ENCODE results near the gene MAP2K3.
"Not testable (repeated sequence)": the region's sequence is repeated elsewhere in the genome, so short reads cannot be mapped to it uniquely, and the experiment has no call there.

MAP2K3 gene

GRCh38 chr17:21313761-21314160, 29.2 kb downstream of the MAP2K3 start:
- H3K4me1 ChIP-seq (ENCODE audit: control insufficient read depth, insufficient read depth, low read length); H3K36me3 ChIP-seq (ENCODE audit: control insufficient read depth, insufficient read depth, low read length); H3K4me3 ChIP-seq (ENCODE audit: insufficient read depth, low read depth, low read length); H3K9me3 ChIP-seq (ENCODE audit: control insufficient read depth, low read length); H3K27ac ChIP-seq (ENCODE audit: insufficient read depth, low read depth, low read length, poor library complexity, severe bottlenecking): not testable (repeated sequence)
- peaks cover 19% of the 10 kb centered on the region for H3K27me3 ChIP-seq (ENCODE audit: control insufficient read depth, insufficient read depth, low read length, poor library complexity, severe bottlenecking)
- WGBS, 2 experiments: 86 to 95% methylated on average over 2 of the region's 2 CpGs

- not testable (repeated sequence) for H3K9me3 ChIP-seq (ENCODE audit: control insufficient read depth, low read length); H3K36me3 ChIP-seq (ENCODE audit: control insufficient read depth, insufficient read depth, low read length); H3K4me3 ChIP-seq (ENCODE audit: insufficient read depth, low read depth, low read length); H3K4me1 ChIP-seq (ENCODE audit: control insufficient read depth, insufficient read depth, low read length); H3K27ac ChIP-seq (ENCODE audit: insufficient read depth, low read depth, low read length, poor library complexity, severe bottlenecking)
- WGBS, 2 experiments: 94 to 95% methylated on average over 6 of the region's 7 CpGs
- H3K27me3 ChIP-seq (ENCODE audit: control insufficient read depth, insufficient read depth, low read length, poor library complexity, severe bottlenecking): peaks cover 24% of the 10 kb centered on the region
Measured at GRCh38 chr17:21314261-21314664, 29.8 kb downstream of the MAP2K3 start.

- H3K4me3 ChIP-seq (ENCODE audit: insufficient read depth, low read depth, low read length); H3K36me3 ChIP-seq (ENCODE audit: control insufficient read depth, insufficient read depth, low read length); H3K4me1 ChIP-seq (ENCODE audit: control insufficient read depth, insufficient read depth, low read length); H3K9me3 ChIP-seq (ENCODE audit: control insufficient read depth, low read length); H3K27ac ChIP-seq (ENCODE audit: insufficient read depth, low read depth, low read length, poor library complexity, severe bottlenecking): not testable (repeated sequence)
- peaks cover 28% of the 10 kb centered on the region for H3K27me3 ChIP-seq (ENCODE audit: control insufficient read depth, insufficient read depth, low read length, poor library complexity, severe bottlenecking)
- WGBS, 2 experiments: 93 to 96% methylated on average over 5 to 7 of the region's 7 CpGs
Measured at GRCh38 chr17:21314701-21315111, 30.2 kb downstream of the MAP2K3 start.

- not testable (repeated sequence) for H3K4me3 ChIP-seq (ENCODE audit: insufficient read depth, low read depth, low read length); H3K36me3 ChIP-seq (ENCODE audit: control insufficient read depth, insufficient read depth, low read length); H3K4me1 ChIP-seq (ENCODE audit: control insufficient read depth, insufficient read depth, low read length); H3K27ac ChIP-seq (ENCODE audit: insufficient read depth, low read depth, low read length, poor library complexity, severe bottlenecking); H3K9me3 ChIP-seq (ENCODE audit: control insufficient read depth, low read length)
- peaks cover 28% of the 10 kb centered on the region for H3K27me3 ChIP-seq (ENCODE audit: control insufficient read depth, insufficient read depth, low read length, poor library complexity, severe bottlenecking)
- WGBS, 2 experiments: 92 to 94% methylated on average over 13 of the region's 16 CpGs
Measured at GRCh38 chr17:21315246-21316000, 30.9 kb downstream of the MAP2K3 start.

GRCh38 chr17:21316212-21316886, 31.8 kb downstream of the MAP2K3 start:
- not testable (repeated sequence) for H3K4me1 ChIP-seq (ENCODE audit: control insufficient read depth, insufficient read depth, low read length); H3K9me3 ChIP-seq (ENCODE audit: control insufficient read depth, low read length); H3K36me3 ChIP-seq (ENCODE audit: control insufficient read depth, insufficient read depth, low read length); H3K27ac ChIP-seq (ENCODE audit: insufficient read depth, low read depth, low read length, poor library complexity, severe bottlenecking)
- Histone ChIP-seq H3K27me3 (ENCODE audit: control insufficient read depth, insufficient read depth, low read length, poor library complexity, severe bottlenecking) (peaks cover 28% of the 10 kb centered on the region), H3K4me3 (ENCODE audit: insufficient read depth, low read depth, low read length) (peak overlapping the region; percentile 8)
- WGBS, 2 experiments: 64 to 67% methylated on average over 6 of the region's 39 CpGs

- Histone ChIP-seq H3K27me3 (ENCODE audit: control insufficient read depth, insufficient read depth, low read length, poor library complexity, severe bottlenecking) (peaks cover 28% of the 10 kb centered on the region), H3K4me3 (ENCODE audit: insufficient read depth, low read depth, low read length) (peak overlapping the region; percentile 8)
- not testable (repeated sequence) for H3K27ac ChIP-seq (ENCODE audit: insufficient read depth, low read depth, low read length, poor library complexity, severe bottlenecking); H3K9me3 ChIP-seq (ENCODE audit: control insufficient read depth, low read length); H3K36me3 ChIP-seq (ENCODE audit: control insufficient read depth, insufficient read depth, low read length); H3K4me1 ChIP-seq (ENCODE audit: control insufficient read depth, insufficient read depth, low read length)
- 6 to 7% methylated on average over 28 of the region's 37 CpGs for WGBS, 2 experiments
Measured at GRCh38 chr17:21316887-21317500, 32.5 kb downstream of the MAP2K3 start.

- not testable (repeated sequence) for H3K4me1 ChIP-seq (ENCODE audit: control insufficient read depth, insufficient read depth, low read length); H3K27ac ChIP-seq (ENCODE audit: insufficient read depth, low read depth, low read length, poor library complexity, severe bottlenecking); H3K4me3 ChIP-seq (ENCODE audit: insufficient read depth, low read depth, low read length); H3K9me3 ChIP-seq (ENCODE audit: control insufficient read depth, low read length); H3K36me3 ChIP-seq (ENCODE audit: control insufficient read depth, insufficient read depth, low read length)
- peaks cover 28% of the 10 kb centered on the region for H3K27me3 ChIP-seq (ENCODE audit: control insufficient read depth, insufficient read depth, low read length, poor library complexity, severe bottlenecking)
- 72 to 74% methylated on average over 15 of the region's 18 CpGs for WGBS, 2 experiments
Measured at GRCh38 chr17:21317821-21318220, 33.3 kb downstream of the MAP2K3 start.

GRCh38 chr17:21318439-21318838, 33.9 kb downstream of the MAP2K3 start:
- Histone ChIP-seq H3K4me3 (ENCODE audit: insufficient read depth, low read depth, low read length) (peak overlapping the region; percentile 1), H3K27ac (ENCODE audit: insufficient read depth, low read depth, low read length, poor library complexity, severe bottlenecking) (no peak overlapping the region), H3K9me3 (ENCODE audit: control insufficient read depth, low read length) (no peaks in the 10 kb centered on the region), H3K4me1 (ENCODE audit: control insufficient read depth, insufficient read depth, low read length) (no peaks in the 10 kb centered on the region), H3K27me3 (ENCODE audit: control insufficient read depth, insufficient read depth, low read length, poor library complexity, severe bottlenecking) (peaks cover 30% of the 10 kb centered on the region), H3K36me3 (ENCODE audit: control insufficient read depth, insufficient read depth, low read length) (no peaks in the 10 kb centered on the region)
- WGBS, 2 experiments: 13 to 15% methylated on average over 17 of the region's 17 CpGs

GRCh38 chr17:21318856-21319255, 34.3 kb downstream of the MAP2K3 start:
- peaks cover 34% of the 10 kb centered on the region for H3K27me3 ChIP-seq (ENCODE audit: control insufficient read depth, insufficient read depth, low read length, poor library complexity, severe bottlenecking)
- 44 to 47% methylated on average over 7 of the region's 7 CpGs for WGBS, 2 experiments
- not testable (repeated sequence) for H3K4me1 ChIP-seq (ENCODE audit: control insufficient read depth, insufficient read depth, low read length); H3K9me3 ChIP-seq (ENCODE audit: control insufficient read depth, low read length); H3K4me3 ChIP-seq (ENCODE audit: insufficient read depth, low read depth, low read length); H3K27ac ChIP-seq (ENCODE audit: insufficient read depth, low read depth, low read length, poor library complexity, severe bottlenecking); H3K36me3 ChIP-seq (ENCODE audit: control insufficient read depth, insufficient read depth, low read length)

- not testable (repeated sequence) for H3K4me1 ChIP-seq (ENCODE audit: control insufficient read depth, insufficient read depth, low read length); H3K4me3 ChIP-seq (ENCODE audit: insufficient read depth, low read depth, low read length); H3K36me3 ChIP-seq (ENCODE audit: control insufficient read depth, insufficient read depth, low read length); H3K27ac ChIP-seq (ENCODE audit: insufficient read depth, low read depth, low read length, poor library complexity, severe bottlenecking); H3K9me3 ChIP-seq (ENCODE audit: control insufficient read depth, low read length)
- H3K27me3 ChIP-seq (ENCODE audit: control insufficient read depth, insufficient read depth, low read length, poor library complexity, severe bottlenecking): peaks cover 36% of the 10 kb centered on the region
- 89 to 91% methylated on average over 4 of the region's 4 CpGs for WGBS, 2 experiments
Measured at GRCh38 chr17:21319256-21319655, 34.7 kb downstream of the MAP2K3 start.

Data from ectodermal cell (in vitro differentiated cells).